Measurements from ENCODE around the gene SYNJ2. TPM values are rescaled to one million over a fixed set of nuclear protein-coding genes. Genes with fewer than 3 reads are reported as not detected.

SYNJ2 gene
- total and polyA plus RNA-seq, 2 donors (not counting 3 experiments of a cell fraction or from before 2014, with no cell fraction given) = 35.1 to 78.2 TPM

DNA sequence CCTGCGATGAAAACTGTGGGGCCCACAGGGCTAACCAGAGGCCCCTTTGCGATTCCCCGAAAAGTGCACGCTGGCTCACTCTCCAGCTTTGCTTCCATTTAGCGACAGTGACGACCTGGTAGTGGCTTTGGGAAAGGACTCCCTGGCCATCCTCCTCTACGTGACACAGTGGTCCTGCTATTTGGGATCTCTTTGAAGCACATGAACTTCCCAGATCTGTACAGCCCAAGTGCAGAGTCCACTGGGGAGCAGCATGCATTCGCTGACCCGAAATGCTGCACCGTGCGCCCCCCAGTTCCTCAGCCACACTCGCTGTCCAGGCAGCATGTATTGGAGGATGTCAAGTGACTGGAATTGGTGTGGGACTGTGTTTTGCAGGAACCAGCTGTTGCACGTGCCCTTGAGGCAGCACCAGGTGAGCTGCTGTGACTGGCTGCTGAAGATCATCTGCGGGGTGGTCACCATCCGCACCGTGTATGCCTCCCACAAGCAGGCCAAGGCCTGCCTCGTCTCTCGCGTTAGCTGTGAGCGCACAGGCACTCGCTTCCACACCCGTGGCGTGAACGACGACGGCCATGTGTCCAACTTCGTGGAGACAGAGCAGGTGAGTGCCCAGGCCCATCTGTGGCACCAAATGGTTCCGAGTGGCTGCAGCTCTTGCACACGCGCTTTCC, 51.6 kb downstream of the SYNJ2 start:
- peaks cover 15% of the 10 kb centered on the region for H3K4me1 ChIP-seq (ENCODE audit: control insufficient read depth, extremely low read depth, insufficient read depth, low read length)
- DNase-seq (ENCODE audit: low read depth, low spot score) = no peak
- peaks cover 8 to 18% of the 10 kb centered on the region in 2 experiments for H3K36me3 ChIP-seq (ENCODE audit: control insufficient read depth in 2 of 2, extremely low read depth in 1 of 2, insufficient read depth in 2 of 2, low read length in 2 of 2)
- POLR2A ChIA-PET = no interaction called here
- H2AFZ ChIP-seq (ENCODE audit: low read depth, low read length) = no peak overlapping the region
- intact Hi-C loops (cut with micrococcal nuclease) = no loop called here
- H3K9me3 ChIP-seq (replicated peaks; ENCODE audit: control insufficient read depth, insufficient read depth, low read length) = no peaks in the 10 kb centered on the region
- BruUV-seq (replicated peaks) = no TSS peak
- no peaks in the 10 kb centered on the region for H3K27me3 ChIP-seq (ENCODE audit: control insufficient read depth in 2 of 2, insufficient read depth in 2 of 2, low read length in 2 of 2)
- no peak overlapping the region for H3K4me2 ChIP-seq (ENCODE audit: insufficient read depth, low read length)
- no peaks in the 10 kb centered on the region for H4K20me1 ChIP-seq (replicated peaks; ENCODE audit: control insufficient read depth, extremely low read depth, insufficient read depth, low read length)
- no peak for TF ChIP-seq EZH2 (IDR thresholded peaks at IDR 0.05; ENCODE audit: borderline replicate concordance, low read depth, low read length, severe bottlenecking)
- no peak for TF ChIP-seq JUN (IDR thresholded peaks at IDR 0.05; ENCODE audit: borderline replicate concordance, insufficient read depth, insufficient read length, low read depth)
- no peak for TF ChIP-seq POLR2AphosphoS5 (IDR thresholded peaks at IDR 0.05; ENCODE audit: insufficient read depth, low read depth, low read length)
- TF ChIP-seq, protein P1, sequence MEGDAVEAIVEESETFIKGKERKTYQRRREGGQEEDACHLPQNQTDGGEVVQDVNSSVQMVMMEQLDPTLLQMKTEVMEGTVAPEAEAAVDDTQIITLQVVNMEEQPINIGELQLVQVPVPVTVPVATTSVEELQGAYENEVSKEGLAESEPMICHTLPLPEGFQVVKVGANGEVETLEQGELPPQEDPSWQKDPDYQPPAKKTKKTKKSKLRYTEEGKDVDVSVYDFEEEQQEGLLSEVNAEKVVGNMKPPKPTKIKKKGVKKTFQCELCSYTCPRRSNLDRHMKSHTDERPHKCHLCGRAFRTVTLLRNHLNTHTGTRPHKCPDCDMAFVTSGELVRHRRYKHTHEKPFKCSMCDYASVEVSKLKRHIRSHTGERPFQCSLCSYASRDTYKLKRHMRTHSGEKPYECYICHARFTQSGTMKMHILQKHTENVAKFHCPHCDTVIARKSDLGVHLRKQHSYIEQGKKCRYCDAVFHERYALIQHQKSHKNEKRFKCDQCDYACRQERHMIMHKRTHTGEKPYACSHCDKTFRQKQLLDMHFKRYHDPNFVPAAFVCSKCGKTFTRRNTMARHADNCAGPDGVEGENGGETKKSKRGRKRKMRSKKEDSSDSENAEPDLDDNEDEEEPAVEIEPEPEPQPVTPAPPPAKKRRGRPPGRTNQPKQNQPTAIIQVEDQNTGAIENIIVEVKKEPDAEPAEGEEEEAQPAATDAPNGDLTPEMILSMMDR (IDR thresholded peaks at IDR 0.05; ENCODE audit: extremely low read depth in 1 of 2, insufficient read depth in 1 of 2, low read depth in 1 of 2, low read length in 2 of 2) = no peak
- TF ChIP-seq FOS (IDR thresholded peaks at IDR 0.05; ENCODE audit: borderline replicate concordance, insufficient read depth, low read length) = no peak
- TF ChIP-seq MYC (IDR thresholded peaks at IDR 0.05; ENCODE audit: low read depth, low read length) = no peak
- TF ChIP-seq POLR2A (IDR thresholded peaks at IDR 0.05; ENCODE audit: low read depth, low read length) = no peak
- no peak for TF ChIP-seq GATA2 (IDR thresholded peaks at IDR 0.05; ENCODE audit: insufficient read depth, insufficient read length, low read depth, low read length)
- TF ChIP-seq, protein P2, sequence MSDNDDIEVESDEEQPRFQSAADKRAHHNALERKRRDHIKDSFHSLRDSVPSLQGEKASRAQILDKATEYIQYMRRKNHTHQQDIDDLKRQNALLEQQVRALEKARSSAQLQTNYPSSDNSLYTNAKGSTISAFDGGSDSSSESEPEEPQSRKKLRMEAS (IDR thresholded peaks at IDR 0.05; ENCODE audit: insufficient read depth, insufficient read length) = no peak
- dilution Hi-C loops (cut with MboI; ENCODE audit: extremely low pct_ligation_motif_present, low sequenced_read_pairs) = no loop called here
- CTCF ChIA-PET = no interaction called here
- no peak for FAIRE-seq
- no peak overlapping the region for H3K27ac ChIP-seq (ENCODE audit: insufficient read depth, low read depth, low read length)
- peaks cover 26% of the 10 kb centered on the region for H3K79me2 ChIP-seq (ENCODE audit: control insufficient read depth, insufficient read depth, low read length)
- H3K9ac ChIP-seq (replicated peaks; ENCODE audit: extremely low read depth, insufficient read depth, low read length) = no peak overlapping the region
- H3K9me1 ChIP-seq (replicated peaks; ENCODE audit: control insufficient read depth, extremely low read depth, insufficient read depth, low read length) = no peaks in the 10 kb centered on the region
- no peak overlapping the region for H3K4me3 ChIP-seq (replicated peaks in 1 of 3; ENCODE audit: insufficient read depth in 1 of 3, low read depth in 1 of 3, low read length in 3 of 3)
